Esophagus (tissue), 2 donors: ENCODE measurements around the gene PGBD1. TPM values are rescaled to one million over a fixed set of nuclear protein-coding genes. Genes with fewer than 3 reads are reported as not detected.
"Not testable (repeated sequence)": the region's sequence is repeated elsewhere in the genome, so short reads cannot be mapped to it uniquely, and the experiment has no call there.

Experiments used
- H3K27ac ChIP-seq, 2 donors: one replicate each; pipeline ENCODE4 v1.5.1; 2013; ENCODE audit warnings: low read depth in 2 of 2, mild to moderate bottlenecking in 2 of 2, inconsistent platforms in 1 of 2, low read length in 1 of 2, moderate library complexity in 1 of 2
- H3K27me3 ChIP-seq, 2 donors: one replicate each; pipeline ENCODE4 v1.6.1; 2013; ENCODE audit warnings: low read length in 2 of 2, control low read depth in 1 of 2, mild to moderate bottlenecking in 1 of 2; ENCODE audit not compliant: insufficient read depth in 2 of 2, control insufficient read depth in 1 of 2
- H3K36me3 ChIP-seq, 2 donors: one replicate each; pipeline ENCODE4 v1.6.1; 2013; ENCODE audit warnings: low read length in 1 of 2; ENCODE audit not compliant: control insufficient read depth in 2 of 2, insufficient read depth in 2 of 2
- H3K4me1 ChIP-seq, 2 donors: one replicate each; pipeline ENCODE4 v1.6.1; 2013; ENCODE audit warnings: low read length in 1 of 2; ENCODE audit not compliant: control insufficient read depth in 2 of 2, insufficient read depth in 2 of 2
- H3K4me3 ChIP-seq, 2 donors: one replicate each; pipeline ENCODE4 v1.5.1; 2013; ENCODE audit warnings: low read length in 2 of 2, mild to moderate bottlenecking in 2 of 2, low read depth in 1 of 2, moderate library complexity in 1 of 2
- H3K9me3 ChIP-seq, 2 donors: one replicate each; pipeline ENCODE4 v1.6.1; 2013; ENCODE audit warnings: mild to moderate bottlenecking in 2 of 2, low read depth in 1 of 2, low read length in 1 of 2, moderate library complexity in 1 of 2; ENCODE audit not compliant: control insufficient read depth in 2 of 2, insufficient read depth in 1 of 2
- WGBS, 2 donors: extraction: QIAGEN DNeasy Blood & Tissue Kit; methylation state at CpG; one replicate each; pipeline ENCODE4 v1.1.7; 2013; 5-methylcytosine and 5-hydroxymethylcytosine counted together
- polyA plus RNA-seq, 2 donors: library from polyadenylated mRNA; stranded (reverse); fragments of 200-250 nt; gene quantifications; one replicate each; pipeline ENCODE4 v1.2.3, GENCODE V29; 2013
- donor health status: healthy with polysubstance abuse.
- donor health status: Bipolar disorder and iron deficiency.

Gene PGBD1
- polyA plus RNA-seq, 2 donors = 1.3 to 1.7 TPM

DNA sequence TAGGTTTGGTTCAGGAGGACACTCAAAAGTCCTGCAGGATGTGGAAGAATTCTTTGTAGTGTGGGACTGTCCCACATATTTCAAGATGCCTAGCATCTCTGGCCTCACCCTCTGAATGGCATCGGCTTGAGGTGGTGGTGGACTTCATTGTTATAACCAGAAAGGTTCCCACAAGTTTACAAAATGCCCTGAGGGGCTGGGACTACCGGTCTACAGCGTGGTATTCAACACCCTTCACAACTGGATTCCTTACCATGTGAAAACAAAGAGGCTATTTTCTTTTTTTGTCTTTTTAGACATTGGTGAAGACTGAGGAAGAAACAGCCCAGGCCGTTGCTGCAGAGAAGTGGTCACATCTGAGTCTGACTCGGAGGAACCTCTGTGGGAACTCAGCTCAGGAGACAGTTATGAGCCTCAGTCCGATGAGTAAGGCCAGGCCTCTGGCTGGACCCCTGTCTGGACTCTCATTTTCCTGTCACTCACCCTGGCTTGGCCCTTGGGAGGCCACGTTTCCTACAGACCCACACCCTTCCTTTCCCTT is 15.2 kb downstream of the PGBD1 start:
- Histone ChIP-seq H3K4me3 (no peak overlapping the region), H3K9me3 (no peaks in the 10 kb centered on the region), H3K27me3 (no peaks in the 10 kb centered on the region), H3K4me1 (no peaks in the 10 kb centered on the region), H3K27ac (no peak overlapping the region), H3K36me3 (peaks cover 0 to 3% of the 10 kb centered on the region in 2 donors)
- WGBS, 2 donors = 87 to 94% methylated on average over 7 of the region's 7 CpGs

DNA sequence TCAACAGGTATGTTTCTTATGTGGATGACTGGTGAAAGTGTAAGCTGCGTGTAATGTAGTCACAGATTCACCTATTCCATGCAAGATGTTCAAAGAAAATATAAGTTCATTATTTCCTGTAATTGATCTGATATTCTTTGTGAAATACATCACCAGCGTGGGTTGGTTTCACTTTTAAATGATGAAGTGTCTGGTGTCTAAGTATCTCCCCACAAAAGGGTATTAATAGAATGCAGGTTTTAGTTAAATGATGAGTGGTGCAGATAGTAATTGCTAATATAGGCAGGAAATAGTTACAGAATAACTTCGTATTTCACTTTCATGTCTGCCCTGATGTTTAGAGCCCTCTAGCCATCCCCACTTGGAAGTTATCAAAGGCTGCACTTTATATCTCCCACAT is 22.2 kb downstream of the PGBD1 start:
- WGBS, 2 donors = 79 to 84% methylated on average over 3 of the region's 3 CpGs
- H3K4me1 ChIP-seq = no peaks in the 10 kb centered on the region
- no peaks in the 10 kb centered on the region for H3K36me3 ChIP-seq
- H3K27ac ChIP-seq = no peak overlapping the region
- no peak overlapping the region for H3K4me3 ChIP-seq
- no peaks in the 10 kb centered on the region for H3K9me3 ChIP-seq
- H3K27me3 ChIP-seq = no peaks in the 10 kb centered on the region

DNA sequence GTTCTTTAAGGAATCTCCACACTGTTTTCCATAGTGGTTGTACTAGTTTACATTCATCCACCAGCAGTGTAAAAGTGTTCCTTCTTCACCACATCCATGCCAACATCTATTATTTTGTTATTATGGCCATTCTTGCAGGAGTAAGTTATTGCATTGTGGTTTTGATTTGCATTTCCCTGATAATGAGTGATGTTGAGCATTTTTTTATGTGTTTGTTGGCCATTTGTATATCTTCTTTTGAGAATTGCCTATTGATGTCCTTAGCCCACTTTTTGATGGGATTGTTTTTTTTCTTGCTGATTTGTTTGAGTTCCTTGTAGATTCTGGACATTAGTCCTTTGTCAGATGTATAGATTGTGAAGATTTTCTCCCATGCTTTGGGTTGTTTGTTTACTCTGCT is 25.0 kb downstream of the PGBD1 start:
- H3K4me3 ChIP-seq, H3K9me3 ChIP-seq, H3K27me3 ChIP-seq, H3K36me3 ChIP-seq, H3K4me1 ChIP-seq, H3K27ac ChIP-seq: not testable (repeated sequence)

DNA sequence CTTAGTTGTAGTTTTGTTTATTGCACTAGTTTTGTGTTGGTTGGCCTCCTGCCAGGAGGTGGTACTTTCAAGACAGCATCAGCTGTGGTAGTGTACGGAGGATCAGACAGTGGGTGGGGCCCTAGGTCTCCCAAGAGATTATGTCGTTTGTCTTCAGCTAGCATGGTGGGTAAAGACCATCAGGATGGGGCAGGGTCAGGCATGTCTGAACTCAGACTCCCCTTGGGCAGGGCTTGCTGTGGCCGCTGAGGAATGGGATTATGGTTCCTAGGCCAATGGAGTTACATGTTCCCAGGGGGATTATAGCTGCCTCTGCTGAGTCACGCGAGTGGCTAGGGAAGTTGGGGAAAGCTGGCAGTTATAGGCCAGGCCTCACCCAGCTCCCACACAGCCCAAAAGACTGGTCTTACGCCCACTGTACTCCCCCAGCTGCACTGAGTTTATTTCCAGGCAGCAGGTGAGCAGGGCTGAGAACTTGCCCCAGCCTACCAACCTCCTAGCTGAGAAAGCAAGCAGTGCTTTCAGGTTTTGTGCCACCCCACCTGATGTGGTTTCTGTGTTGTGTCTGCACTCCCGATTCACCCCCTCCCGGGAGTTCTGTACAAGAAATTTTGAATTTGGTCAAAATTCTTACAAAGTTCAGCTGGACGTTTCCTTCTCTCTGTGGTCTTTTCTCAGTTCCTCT is 29.9 kb downstream of the PGBD1 start:
- H3K9me3 ChIP-seq = peaks cover 0 to 5% of the 10 kb centered on the region in 2 donors
- peaks cover 0 to 3% of the 10 kb centered on the region in 2 donors for H3K36me3 ChIP-seq
- no peak overlapping the region for H3K4me3 ChIP-seq
- H3K27ac ChIP-seq = no peak overlapping the region
- no peaks in the 10 kb centered on the region for H3K27me3 ChIP-seq
- 74 to 76% methylated on average over 9 of the region's 9 CpGs for WGBS, 2 donors
- H3K4me1 ChIP-seq = no peaks in the 10 kb centered on the region

DNA sequence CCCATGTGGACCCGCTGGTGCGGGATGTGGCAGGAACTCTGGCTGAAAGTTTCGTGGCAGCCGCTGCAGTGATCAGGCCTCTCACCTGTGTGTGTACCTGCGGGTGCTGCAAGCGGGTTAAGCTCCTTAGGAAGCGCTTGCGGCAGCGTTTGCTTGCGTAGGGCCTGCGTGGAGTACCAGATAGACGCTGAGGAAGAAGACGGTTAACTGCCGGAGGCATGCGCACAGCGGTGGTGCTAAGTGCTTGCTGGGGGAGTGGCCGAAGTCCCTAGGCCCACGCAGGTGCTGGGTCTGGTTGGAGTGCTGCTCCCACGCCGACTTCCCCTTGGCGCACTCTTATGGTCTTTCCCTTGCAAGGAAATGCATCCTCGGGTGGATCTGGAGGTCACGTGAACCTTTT is 31.6 kb downstream of the PGBD1 start:
- Histone ChIP-seq H3K27me3 (no peaks in the 10 kb centered on the region), H3K9me3 (peaks cover 0 to 5% of the 10 kb centered on the region in 2 donors), H3K4me1 (no peaks in the 10 kb centered on the region), H3K27ac (no peak overlapping the region), H3K4me3 (no peak overlapping the region), H3K36me3 (peaks cover 0 to 3% of the 10 kb centered on the region in 2 donors)
- 86 to 88% methylated on average over 23 of the region's 23 CpGs for WGBS, 2 donors

DNA sequence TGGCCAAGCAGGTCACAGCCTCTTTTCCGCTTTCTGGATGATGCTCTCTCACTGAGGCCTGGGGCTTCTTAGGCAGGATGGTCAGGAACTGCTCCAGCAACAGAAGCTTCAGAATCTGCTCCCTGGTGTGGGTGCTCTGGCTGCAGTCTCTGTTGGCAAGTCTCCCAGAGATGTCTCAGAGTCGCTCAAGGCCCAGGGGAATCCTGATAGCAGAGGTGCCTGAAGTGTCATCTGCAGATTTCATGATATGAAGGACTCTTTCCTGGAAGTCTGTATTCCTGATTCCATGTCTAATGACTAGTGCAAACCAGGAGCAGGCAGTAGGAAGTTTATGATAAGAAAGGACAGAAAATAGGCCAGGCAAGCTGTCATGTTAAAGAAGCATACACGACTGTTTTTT is 34.3 kb downstream of the PGBD1 start:
- H3K27ac ChIP-seq = no peak overlapping the region
- H3K27me3 ChIP-seq = no peaks in the 10 kb centered on the region
- WGBS, 2 donors = 78 to 85% methylated on average over 3 of the region's 3 CpGs
- H3K4me3 ChIP-seq = no peak overlapping the region
- peaks cover 0 to 7% of the 10 kb centered on the region in 2 donors for H3K9me3 ChIP-seq
- no peaks in the 10 kb centered on the region for H3K4me1 ChIP-seq
- H3K36me3 ChIP-seq = peaks cover 0 to 3% of the 10 kb centered on the region in 2 donors

DNA sequence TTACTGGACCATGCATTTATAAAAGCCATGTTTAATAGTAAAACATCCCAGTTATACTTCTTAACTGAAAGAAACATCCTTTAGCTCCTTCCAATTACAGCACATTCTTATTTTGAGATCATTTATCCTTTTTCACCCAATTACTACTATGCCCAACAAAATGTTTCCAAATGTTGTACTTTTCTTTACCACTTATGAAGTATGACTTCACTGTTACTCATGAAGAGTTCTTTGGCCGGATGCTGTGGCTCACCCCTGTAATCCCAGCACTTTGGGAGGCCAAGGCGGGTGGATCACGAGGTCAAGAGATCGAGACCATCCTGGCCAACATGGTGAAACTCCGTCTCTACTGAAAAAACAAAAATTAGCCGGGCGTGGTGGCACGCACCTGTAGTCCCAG is 36.5 kb downstream of the PGBD1 start:
- not testable (repeated sequence) for H3K9me3 ChIP-seq, H3K4me3 ChIP-seq, H3K36me3 ChIP-seq, H3K4me1 ChIP-seq, H3K27ac ChIP-seq, H3K27me3 ChIP-seq
- WGBS, 2 donors = 93 to 94% methylated on average over 8 of the region's 8 CpGs

DNA sequence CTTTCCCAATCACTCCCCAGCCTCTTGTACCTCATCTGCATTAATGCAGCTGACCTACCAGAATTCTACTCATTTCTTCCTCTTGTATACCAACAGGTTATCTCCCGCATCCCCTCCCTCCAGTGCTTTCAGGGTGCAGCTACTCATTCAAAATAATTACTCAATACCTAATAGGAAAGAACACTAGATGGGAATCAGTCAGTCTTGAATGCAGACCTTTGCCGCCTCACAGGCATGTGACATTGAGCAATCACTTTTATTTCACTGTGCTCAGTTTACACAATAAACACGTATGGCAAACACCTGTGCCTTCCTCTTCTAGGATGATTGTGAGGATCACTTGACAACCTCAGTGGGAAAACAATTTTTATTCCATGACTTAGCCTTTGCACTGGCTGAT is 41.3 kb downstream of the PGBD1 start:
- Histone ChIP-seq H3K36me3 (peaks cover 7 to 17% of the 10 kb centered on the region in 2 donors), H3K27ac (no peak overlapping the region), H3K4me1 (no peaks in the 10 kb centered on the region), H3K27me3 (no peaks in the 10 kb centered on the region), H3K4me3 (no peak overlapping the region), H3K9me3 (peaks cover 5 to 19% of the 10 kb centered on the region in 2 donors)
- 81 to 87% methylated on average over 3 of the region's 3 CpGs for WGBS, 2 donors

DNA sequence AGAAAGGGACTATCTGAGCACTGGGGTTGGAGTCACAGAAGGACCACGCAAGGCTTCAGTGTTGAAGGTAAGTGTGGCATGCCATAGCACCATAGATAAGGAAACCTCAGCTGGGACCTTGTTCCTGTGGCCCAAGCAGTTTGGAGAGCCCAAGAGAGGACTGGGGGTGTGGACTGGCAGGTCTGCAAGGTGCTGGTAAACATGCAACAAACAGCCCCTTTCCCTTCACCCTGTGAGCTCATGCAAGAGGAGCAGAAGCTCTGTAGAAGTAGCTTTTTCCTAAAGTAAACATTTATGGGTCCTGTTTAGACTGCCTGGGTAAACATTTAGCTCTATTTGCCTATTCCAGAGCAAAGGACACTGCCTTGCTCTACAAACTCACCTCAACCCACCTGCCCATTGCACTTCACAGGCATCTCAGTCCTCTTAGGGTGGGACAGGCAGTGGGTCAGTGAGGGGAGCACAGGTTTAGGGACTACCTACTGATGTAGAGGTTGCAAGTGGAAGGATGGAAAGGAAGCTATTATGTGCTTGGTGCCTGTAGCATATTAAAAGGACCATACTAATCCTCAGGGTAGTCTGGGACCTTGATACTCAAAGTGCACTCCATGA is 42.5 kb downstream of the PGBD1 start:
- Histone ChIP-seq H3K36me3 (peaks cover 7 to 17% of the 10 kb centered on the region in 2 donors), H3K9me3 (peaks cover 5 to 19% of the 10 kb centered on the region in 2 donors), H3K4me3 (no peak overlapping the region), H3K4me1 (no peaks in the 10 kb centered on the region), H3K27me3 (no peaks in the 10 kb centered on the region), H3K27ac (no peak overlapping the region)
- 94 to 97% methylated on average over 1 of the region's 1 CpG for WGBS, 2 donors
